Cortex of kidney (tissue), 1 donor: ENCODE measurements around the gene LDAH.
A peak's percentile ranks its signal among the peaks of the same experiment; 100 is the strongest.
"Not testable (repeated sequence)": the region's sequence is repeated elsewhere in the genome, so short reads cannot be mapped to it uniquely, and the experiment has no call there.

Experiments
- DNase-seq: peaks from one replicate; lab custom pipeline; 2025; lab: John Stamatoyannopoulos, UW

The LDAH gene

GRCh38 chr2:20822535-20823490, at the start of gene LDAH:
Gene LDAH (minus strand): TSS chr2:20823101. CDS start chr2:20801463, 21,638 bp downstream.
- peak; percentile 55 for DNase-seq

GRCh38 chr2:20868377-20868776, 45.5 kb upstream of the LDAH start:
- no peak for DNase-seq

GRCh38 chr2:20862850-20863249, 39.9 kb upstream of the LDAH start:
- DNase-seq: no peak

GRCh38 chr2:20855456-20855855, 32.6 kb upstream of the LDAH start:
- DNase-seq: no peak

GRCh38 chr2:20852670-20853069, 29.8 kb upstream of the LDAH start:
- no peak for DNase-seq

GRCh38 chr2:20852139-20852538, 29.2 kb upstream of the LDAH start:
- no peak for DNase-seq

DNA sequence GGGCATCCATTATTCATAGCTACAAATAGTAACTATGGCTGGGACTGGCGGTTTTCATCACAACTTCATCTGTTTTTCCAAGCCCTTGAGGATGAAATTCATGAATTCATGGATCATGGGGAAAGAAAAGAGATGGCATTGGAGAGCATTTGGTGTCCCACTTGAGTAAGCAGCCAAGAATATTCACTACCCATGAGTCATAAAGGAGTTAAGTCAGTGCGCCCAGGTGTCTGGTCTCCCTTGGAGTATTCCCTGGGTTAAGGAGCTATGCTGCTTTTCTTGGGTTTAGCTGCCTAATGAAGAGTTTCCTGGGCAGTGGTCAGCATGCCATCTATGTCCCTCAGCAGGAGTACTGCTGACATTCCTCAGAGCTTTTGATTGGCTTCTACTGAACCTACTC, 21.3 kb upstream of the LDAH start:
- DNase-seq: no peak

GRCh38 chr2:20839052-20839451, 16.2 kb upstream of the LDAH start:
- DNase-seq: no peak

DNA sequence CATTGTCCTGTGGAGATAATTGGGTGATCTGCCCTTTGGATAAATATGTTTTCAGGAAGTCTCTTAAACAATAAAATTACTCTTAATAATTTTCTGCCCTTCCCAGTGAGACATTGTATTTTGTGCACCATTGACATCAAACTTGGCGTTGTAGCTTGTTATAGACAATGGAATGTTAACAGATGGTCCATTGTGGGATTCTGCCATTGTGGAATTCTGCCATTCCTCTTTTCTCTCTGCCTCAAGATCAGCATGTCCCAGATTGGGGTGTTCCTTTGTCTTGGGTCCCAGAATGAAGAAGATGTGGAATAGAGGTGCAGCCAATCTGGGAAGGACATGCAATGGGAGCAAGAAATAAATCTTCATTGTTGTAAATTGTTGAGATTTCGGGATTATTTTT, 15.1 kb upstream of the LDAH start:
- no peak for DNase-seq

GRCh38 chr2:20836521-20836920, 13.6 kb upstream of the LDAH start:
- DNase-seq: no peak

GRCh38 chr2:20834331-20834730, 11.4 kb upstream of the LDAH start:
- DNase-seq: no peak

- no peak for DNase-seq
Measured at GRCh38 chr2:20832606-20833005, 9.7 kb upstream of the LDAH start.

DNA sequence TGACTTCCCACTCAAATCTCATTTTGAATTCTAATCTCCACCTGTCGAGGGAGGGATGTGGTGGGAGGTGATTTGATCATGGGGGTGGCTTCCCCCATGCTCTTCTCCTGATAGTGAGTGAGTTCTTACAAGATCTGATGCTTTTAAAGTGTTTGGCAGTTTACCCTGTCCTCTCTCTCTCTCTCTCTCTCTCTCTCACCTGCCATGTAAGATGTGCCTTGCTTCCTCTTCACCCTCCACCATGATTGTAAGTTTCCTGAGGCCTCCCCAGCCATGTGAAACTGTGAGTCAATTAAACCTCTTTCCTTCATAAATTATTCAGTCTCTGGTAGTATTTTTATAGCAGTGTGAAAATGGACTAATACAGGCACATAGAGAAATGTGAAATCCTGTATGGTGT, 7.0 kb upstream of the LDAH start:
- DNase-seq: no peak

GRCh38 chr2:20823917-20824316, 1.0 kb upstream of the LDAH start:
- no peak for DNase-seq

- no peak for DNase-seq
Measured at GRCh38 chr2:20818820-20819219, 4.1 kb downstream of the LDAH start.

GRCh38 chr2:20815216-20815615, 7.7 kb downstream of the LDAH start:
- no peak for DNase-seq

- no peak for DNase-seq
Measured at GRCh38 chr2:20812779-20813178, 10.1 kb downstream of the LDAH start.

GRCh38 chr2:20806286-20806685, 16.6 kb downstream of the LDAH start:
- no peak for DNase-seq

DNA sequence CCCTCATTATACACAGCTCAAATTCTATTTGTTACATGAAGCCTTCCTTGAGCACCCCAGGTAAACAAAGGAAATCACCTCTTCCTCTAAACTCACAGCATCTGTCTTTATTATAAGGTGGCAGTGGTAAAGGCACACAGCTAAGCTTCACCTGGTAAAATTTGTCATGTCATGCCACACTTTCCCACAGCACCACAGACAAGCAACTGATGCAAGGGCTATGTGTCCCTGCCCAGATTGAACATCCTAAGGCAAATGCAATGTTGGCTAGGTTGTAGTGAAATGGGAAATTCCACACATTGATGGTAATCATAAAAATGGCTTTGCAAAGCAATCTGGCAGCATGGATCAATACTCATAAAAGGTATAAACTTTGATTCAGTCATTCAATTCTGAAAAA, 18.9 kb downstream of the LDAH start:
- no peak for DNase-seq

DNA sequence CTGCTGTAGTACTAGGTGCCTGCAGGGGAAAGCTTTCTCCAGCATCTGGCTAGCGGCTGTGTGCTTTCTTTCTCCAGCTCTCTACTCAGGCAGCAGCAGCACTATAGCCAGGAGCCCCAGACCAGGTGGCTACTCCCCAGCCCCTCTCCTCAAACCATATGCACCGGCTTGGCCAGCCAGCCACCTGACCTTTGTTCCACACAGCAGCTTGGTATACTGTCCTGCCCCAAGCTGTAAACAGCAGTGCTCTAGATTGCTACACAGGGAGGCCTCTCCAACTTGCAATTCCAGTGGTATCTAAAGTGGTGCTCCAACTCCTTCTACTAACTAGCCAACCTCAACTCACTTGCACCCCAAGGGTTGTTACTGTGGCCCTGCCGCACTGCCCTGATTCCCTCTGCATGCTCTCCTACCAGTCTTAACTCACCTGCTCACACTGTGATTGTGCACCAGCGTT, 19.6 kb downstream of the LDAH start:
- no peak for DNase-seq

DNA sequence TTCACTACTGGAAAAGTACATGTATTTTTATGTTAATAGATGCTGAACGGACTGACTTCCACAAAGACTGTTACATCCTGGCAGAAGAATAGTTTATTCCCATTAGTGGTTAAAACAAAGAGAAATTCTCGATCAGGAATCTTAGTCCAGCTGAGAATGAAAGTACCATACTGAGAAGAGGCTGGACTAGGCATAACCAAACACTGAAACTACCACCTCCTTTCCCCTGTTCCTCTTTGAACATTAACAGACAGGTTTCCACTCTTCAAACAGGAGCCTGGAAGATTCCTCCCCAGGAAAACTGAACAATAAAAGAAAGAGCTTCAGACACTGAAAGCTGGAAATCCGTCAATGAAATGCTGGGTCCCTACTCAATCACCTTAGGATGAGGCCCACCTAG, 25.8 kb downstream of the LDAH start:
- DNase-seq: no peak

GRCh38 chr2:20796374-20796791, 26.5 kb downstream of the LDAH start:
- no peak for DNase-seq

DNA sequence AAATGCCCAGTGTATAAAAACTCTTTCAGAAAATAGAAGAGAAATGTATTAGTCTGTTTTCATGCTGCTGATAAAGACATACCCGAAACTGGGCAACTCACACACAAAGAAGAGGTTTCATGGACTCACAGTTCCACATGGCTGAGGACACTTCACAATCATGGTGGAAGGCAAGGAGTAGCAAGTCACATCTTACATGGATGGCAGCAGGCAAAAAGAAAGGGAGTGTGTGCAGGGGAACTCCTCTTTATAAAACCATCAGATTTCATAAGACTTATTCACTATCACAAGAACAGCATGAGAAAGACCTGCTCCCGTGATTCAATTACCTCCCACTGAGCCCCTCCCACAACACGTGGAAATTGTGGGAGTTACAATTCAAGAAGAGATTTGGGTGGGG, 29.0 kb downstream of the LDAH start:
- not testable (repeated sequence) for DNase-seq
